GM18520 (cell line): ENCODE data around the gene PRR5.
"Not testable (repeated sequence)": the region's sequence is repeated elsewhere in the genome, so short reads cannot be mapped to it uniquely, and the experiment has no call there.

Source experiments
- ATAC-seq: cut with Tn5 transposase; IDR thresholded peaks from one replicate; pipeline ENCODE4 v1.9.1; 2021; ENCODE audit not compliant: unreplicated experiment

PRR5 gene

GRCh38 chr22:44732661-44733060 is 30.7 kb downstream of the PRR5 start:
- no peak for ATAC-seq

GRCh38 chr22:44733426-44734106 is 31.6 kb downstream of the PRR5 start:
- ATAC-seq, result no peak

DNA sequence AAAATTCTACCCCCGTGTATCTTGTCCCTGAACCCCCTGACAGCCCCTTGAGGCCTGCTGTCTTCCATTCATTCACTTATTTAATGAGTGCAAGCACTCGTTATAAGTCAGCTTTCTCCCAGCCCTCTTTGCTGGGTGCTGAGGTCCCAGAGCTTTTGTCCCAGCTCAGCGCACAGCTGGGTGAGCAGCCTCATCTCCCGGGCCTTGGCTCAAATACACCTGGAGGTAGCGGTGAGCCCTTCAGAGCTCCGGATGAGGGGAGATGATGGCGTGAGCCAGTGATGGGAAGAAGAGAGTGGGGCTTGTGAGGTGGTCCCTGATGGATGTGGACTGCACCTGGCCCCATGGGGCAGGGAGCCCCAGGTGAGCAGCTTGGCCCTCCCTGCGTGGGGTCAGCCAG is 32.3 kb downstream of the PRR5 start:
- ATAC-seq, result no peak

DNA sequence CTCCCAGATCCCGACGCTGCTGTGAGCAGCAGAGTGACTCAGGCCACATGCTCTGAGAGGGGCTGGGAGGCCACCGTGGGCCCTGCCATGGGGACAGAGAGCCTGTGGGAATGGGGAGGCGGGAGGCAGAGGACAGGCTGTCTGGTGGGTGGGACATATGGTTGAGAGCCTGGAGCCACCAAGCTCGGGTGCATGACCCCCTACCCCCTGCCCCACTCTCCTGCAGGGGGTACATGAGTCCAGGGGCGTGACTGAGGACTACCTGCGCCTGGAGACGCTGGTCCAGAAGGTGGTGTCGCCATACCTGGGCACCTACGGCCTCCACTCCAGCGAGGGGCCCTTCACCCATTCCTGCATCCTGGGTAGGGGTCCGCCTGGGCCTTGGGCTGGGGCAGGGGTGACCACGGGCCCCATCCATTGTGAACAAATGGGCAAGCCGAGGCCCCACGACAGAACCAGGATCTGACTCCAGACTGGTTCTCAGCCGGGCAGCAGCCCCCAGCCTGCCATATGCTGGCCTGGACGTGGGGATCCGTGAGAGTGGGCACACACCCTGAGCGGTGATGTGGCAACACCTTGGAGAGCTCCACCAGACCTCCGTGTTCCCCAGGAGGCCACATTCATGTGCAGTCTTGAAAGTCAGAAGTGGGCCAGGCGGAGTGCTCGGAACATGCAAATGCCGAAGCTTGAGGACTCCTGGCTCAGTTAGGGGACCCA is 33.0 kb downstream of the PRR5 start:
- ATAC-seq, result no peak

- no peak for ATAC-seq
Measured at GRCh38 chr22:44735518-44736428, 33.8 kb downstream of the PRR5 start.

DNA sequence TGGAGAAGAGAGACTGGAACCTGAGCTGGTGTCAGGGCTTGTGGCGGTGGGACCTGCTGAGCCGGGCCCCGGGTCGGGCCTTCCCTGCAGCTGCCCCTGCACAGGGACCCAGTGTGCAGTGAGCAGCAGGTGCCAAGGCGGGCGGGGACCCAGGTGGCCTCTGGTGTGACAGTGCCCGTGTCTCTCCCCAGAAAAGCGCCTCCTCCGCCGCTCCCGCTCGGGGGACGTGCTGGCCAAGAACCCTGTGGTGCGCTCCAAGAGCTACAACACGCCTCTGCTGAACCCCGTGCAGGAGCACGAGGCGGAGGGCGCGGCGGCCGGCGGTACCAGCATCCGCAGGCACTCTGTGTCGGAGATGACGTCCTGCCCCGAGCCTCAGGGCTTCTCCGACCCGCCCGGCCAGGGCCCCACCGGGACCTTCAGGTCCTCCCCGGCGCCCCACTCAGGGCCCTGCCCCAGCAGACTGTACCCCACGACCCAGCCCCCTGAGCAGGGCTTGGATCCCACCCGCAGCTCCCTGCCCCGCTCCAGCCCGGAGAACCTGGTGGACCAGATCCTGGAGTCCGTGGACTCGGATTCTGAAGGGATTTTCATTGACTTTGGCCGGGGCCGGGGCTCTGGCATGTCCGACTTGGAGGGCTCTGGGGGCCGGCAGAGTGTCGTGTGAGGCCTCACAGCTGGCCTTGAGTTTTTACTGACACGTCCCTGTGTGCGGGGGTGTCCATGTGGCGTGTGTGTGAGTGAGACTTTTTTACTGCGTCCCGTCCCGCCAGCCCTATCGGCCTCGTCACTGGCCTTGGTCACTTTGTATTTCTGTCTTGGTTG is 34.8 kb downstream of the PRR5 start:
- ATAC-seq, result no peak

DNA sequence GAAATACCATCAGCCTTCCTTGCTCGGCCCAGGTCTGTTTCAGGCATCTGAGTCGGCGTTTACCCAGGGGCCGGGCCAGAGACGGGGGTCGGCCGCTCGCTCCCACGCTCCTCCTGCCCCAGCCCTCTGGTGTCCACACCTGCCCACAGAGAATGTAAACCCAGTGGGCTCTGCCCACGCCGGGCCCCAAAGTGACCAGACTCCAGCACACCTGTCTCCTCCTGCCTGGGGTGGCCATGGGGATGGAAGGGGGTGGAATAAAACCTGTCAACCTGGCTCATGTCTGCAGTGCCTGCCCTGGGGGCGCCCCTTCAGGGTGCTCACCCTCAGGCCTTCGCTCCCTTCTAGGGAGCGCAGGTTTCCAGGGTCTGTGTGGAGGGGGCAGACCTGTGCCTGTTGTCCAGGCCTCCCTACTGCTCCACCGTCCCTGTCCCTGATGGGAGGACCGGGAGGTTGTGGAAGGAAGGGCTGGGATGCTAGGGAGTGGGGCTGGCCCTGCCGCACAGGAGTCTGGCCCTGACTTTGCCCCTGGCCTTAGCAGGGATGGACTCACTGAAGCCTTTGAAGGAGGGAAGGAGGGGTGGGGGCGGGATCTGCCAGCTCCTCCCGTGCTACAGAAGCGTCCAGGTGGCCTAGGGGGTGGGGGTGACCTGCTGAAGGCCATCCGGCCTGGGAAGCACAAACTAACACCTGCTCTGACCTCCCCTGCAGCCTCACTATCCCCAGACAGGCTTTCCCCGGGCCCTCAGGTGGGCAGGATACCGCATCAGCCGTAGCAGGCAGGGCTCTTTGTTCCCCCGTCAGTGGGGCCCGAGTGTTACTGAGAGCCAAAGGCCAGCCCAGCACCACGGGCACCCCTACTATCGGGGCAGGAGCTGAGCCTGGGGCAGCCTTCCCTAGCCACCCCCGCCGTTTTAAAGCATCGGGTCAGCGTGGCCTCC is 35.7 kb downstream of the PRR5 start:
- ATAC-seq, result no peak

DNA sequence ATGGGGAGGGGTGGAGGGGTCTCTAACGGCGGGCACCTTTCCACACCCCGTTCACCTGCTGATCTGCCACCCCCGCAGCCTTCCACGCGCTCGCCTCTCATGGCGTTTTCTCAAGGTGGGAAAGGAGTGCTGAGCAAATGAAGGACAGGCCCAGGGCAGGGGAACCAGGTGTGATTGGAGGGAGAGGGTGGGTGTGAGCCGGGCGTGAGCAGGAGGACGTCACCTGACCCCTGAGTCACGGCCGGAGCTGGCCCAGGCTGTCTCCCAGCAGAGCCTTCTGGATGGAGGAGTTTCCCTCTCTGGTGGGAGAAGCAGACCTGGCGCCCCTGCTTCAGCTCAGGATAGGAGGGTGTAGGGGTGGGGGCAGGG is 36.3 kb downstream of the PRR5 start:
- no peak for ATAC-seq

GRCh38 chr22:44739024-44739423 is 37.0 kb downstream of the PRR5 start:
- ATAC-seq, result no peak

DNA sequence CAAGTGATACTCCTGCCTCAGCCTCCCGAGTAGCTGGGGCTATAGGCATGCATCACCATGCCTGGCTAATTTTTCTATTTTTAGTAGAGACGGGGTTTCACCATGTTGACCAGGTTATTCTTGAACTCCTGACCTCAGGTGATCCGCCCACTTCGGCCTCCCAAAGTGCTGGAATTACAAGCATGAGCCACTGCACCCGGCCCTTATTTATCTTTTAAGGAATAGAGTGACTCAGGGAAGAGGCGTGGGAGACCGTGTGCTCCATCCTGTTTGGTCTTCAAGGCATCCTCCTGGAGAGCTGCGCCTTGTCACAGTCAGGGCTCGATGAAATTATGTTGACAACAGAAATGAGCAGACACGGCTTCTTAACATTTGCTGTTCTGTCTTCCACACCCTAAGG is 37.7 kb downstream of the PRR5 start:
- not testable (repeated sequence) for ATAC-seq

GRCh38 chr22:44740307-44740706 is 38.3 kb downstream of the PRR5 start:
- no peak for ATAC-seq

- no peak for ATAC-seq
Measured at GRCh38 chr22:44741929-44742328, 39.9 kb downstream of the PRR5 start.

DNA sequence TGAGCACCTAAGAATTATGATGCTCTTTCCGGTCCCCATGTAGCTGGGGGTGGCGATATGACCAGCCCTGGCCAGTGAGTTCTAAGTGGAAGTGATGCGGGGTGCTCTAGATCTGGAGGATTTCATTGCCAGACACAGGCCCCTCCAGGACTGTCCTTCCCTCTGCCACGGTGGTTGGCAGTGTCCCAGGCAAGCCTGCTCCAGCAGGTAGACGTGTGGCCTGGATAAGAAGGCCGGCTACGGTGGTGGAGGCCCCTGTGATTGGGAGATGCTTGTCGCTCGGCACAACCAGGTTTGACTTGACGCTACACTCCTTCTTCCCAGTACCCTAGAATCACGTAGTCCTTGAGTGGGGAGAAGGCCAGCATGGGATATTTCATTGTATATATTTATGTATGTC is 41.2 kb downstream of the PRR5 start:
- no peak for ATAC-seq

GRCh38 chr22:44743804-44744211 is 41.8 kb downstream of the PRR5 start:
- no peak for ATAC-seq

- ATAC-seq, result no peak
Measured at GRCh38 chr22:44745853-44746789, 44.1 kb downstream of the PRR5 start.

GRCh38 chr22:44747784-44748127 is 45.8 kb downstream of the PRR5 start:
- ATAC-seq, result not testable (repeated sequence)

- no peak for ATAC-seq
Measured at GRCh38 chr22:44748524-44748923, 46.5 kb downstream of the PRR5 start.

- no peak for ATAC-seq
Measured at GRCh38 chr22:44750481-44750880, 48.5 kb downstream of the PRR5 start.
